ENCODE data around the gene PGGT1B. TPM values are rescaled to one million over a fixed set of nuclear protein-coding genes. Genes with fewer than 3 reads are reported as not detected.

Gene PGGT1B
- total and polyA plus RNA-seq, 9 donors, result 11.9 to 19.6 (median 15.7) TPM

- peak within 1 kb of the TSS; percentile 75 for H3K27ac ChIP-seq (ENCODE audit: low read length)
- H3K27me3 ChIP-seq (ENCODE audit: control insufficient read depth, insufficient read depth, low read length), result peaks cover 38% of the 10 kb centered on the region
Measured at GRCh38 chr5:115169487-115170133, 93.1 kb downstream of the PGGT1B start, which contains the start of gene TRIM36. TSS of gene TRIM36 (minus strand) at chr5:115169908. CDS start at chr5:115169634, 274 bp downstream.

GRCh38 chr5:115168829-115169486, 93.7 kb downstream of the PGGT1B start:
- WGBS (ENCODE audit: insufficient coverage), result under 1% methylated on average over 32 of the region's 41 CpGs
- peak; percentile 24 for DNase-seq
- Histone ChIP-seq H3K4me1 (ENCODE audit: control insufficient read depth, insufficient read depth, low read length) (peaks cover 13% of the 10 kb centered on the region), H3K27ac (ENCODE audit: low read length) (peak overlapping the region; percentile 75), H3K36me3 (ENCODE audit: control insufficient read depth, insufficient read depth, low read length) (no peaks in the 10 kb centered on the region), H3K9me3 (replicated peaks; ENCODE audit: control insufficient read depth, low read depth, low read length) (no peaks in the 10 kb centered on the region), H3K27me3 (ENCODE audit: control insufficient read depth, insufficient read depth, low read length) (peaks cover 38% of the 10 kb centered on the region), H3K4me3 (ENCODE audit: low read length) (peak overlapping the region; percentile 81)

More at GRCh38 chr5:115169487-115170133, 93.1 kb downstream of the PGGT1B start, which contains the start of gene TRIM36:
- peak; percentile 88 for DNase-seq
- Histone ChIP-seq H3K9me3 (replicated peaks; ENCODE audit: control insufficient read depth, low read depth, low read length) (no peaks in the 10 kb centered on the region), H3K4me3 (ENCODE audit: low read length) (peak within 1 kb of the TSS; percentile 81), H3K36me3 (ENCODE audit: control insufficient read depth, insufficient read depth, low read length) (no peaks in the 10 kb centered on the region), H3K4me1 (ENCODE audit: control insufficient read depth, insufficient read depth, low read length) (peaks cover 13% of the 10 kb centered on the region)
- WGBS (ENCODE audit: insufficient coverage), result under 1% methylated on average over 52 of the region's 68 CpGs

DNA sequence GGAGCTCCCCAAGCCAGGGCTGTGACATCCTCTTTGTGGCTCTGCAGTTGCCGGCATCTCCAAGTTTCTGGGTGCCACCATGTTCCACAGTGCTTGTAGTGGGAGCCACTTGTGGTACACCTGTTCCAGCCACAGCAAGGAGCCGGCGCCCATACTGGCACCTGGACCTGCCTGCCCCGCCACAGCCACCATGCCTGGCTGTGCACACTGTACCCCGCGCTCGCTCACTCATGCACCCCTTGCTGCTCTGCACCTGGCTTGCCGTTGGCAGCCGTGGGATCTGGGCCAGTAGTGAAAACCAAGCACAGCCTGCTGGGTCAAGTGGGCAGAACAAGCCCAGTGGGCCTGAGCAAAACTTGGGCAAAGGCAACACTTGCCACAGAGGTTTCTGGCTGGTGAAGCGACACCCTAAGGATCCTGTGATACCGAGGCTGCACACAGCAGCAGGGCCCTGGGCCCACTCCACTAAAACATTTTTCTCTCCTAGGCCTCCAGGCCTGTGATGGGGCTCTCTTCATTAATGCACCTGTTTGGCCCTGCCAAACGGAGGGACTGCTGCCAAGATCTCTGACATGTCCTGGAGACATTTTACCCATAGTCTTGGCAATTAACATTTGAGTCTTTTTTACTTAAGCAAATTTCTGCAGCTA, 95.8 kb downstream of the PGGT1B start:
- Histone ChIP-seq H3K27me3 (ENCODE audit: control insufficient read depth, insufficient read depth, low read length) (peaks cover 29% of the 10 kb centered on the region), H3K27ac (ENCODE audit: low read length) (no peak overlapping the region), H3K4me3 (ENCODE audit: low read length) (no peak overlapping the region), H3K9me3 (replicated peaks; ENCODE audit: control insufficient read depth, low read depth, low read length) (no peaks in the 10 kb centered on the region), H3K4me1 (ENCODE audit: control insufficient read depth, insufficient read depth, low read length) (peaks cover 13% of the 10 kb centered on the region), H3K36me3 (ENCODE audit: control insufficient read depth, insufficient read depth, low read length) (no peaks in the 10 kb centered on the region)
- DNase-seq, result no peak
- WGBS (ENCODE audit: insufficient coverage), result 94% methylated on average over 12 of the region's 12 CpGs

DNA sequence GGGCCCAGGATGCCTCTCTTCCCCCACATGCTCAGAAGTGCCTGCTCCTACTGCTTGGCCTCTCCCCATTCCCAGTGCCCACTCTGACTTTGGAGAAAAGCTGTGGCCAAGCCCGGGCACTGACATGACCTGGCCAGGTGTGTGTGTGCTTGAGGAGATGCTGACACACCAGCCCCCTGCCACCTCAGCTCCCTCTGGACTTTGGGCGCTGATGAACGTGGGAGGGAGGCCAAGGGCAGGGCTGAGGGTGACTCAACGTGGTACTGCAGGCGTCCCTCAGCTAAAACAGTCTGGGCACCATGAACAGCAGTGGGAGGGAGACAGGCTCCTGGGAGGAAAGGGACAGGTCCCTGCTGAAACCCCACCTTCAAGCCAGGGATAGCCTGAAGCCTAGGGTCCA, 96.9 kb downstream of the PGGT1B start:
- H3K27me3 ChIP-seq (ENCODE audit: control insufficient read depth, insufficient read depth, low read length), result peaks cover 24% of the 10 kb centered on the region

GRCh38 chr5:115160975-115161475, 101.7 kb downstream of the PGGT1B start:
- Histone ChIP-seq H3K36me3 (ENCODE audit: control insufficient read depth, insufficient read depth, low read length) (no peaks in the 10 kb centered on the region), H3K9me3 (replicated peaks; ENCODE audit: control insufficient read depth, low read depth, low read length) (no peaks in the 10 kb centered on the region), H3K4me3 (ENCODE audit: low read length) (no peak overlapping the region), H3K27ac (ENCODE audit: low read length) (no peak overlapping the region), H3K4me1 (ENCODE audit: control insufficient read depth, insufficient read depth, low read length) (no peaks in the 10 kb centered on the region), H3K27me3 (ENCODE audit: control insufficient read depth, insufficient read depth, low read length) (no peaks in the 10 kb centered on the region)
- DNase-seq, result no peak
- no CpG with 5 or more reads among the region's 3 CpGs for WGBS (ENCODE audit: insufficient coverage)

More for the DNA sequence above, 96.9 kb downstream of the PGGT1B start:
- WGBS (ENCODE audit: insufficient coverage), result 69% methylated on average over 4 of the region's 5 CpGs
- peaks cover 13% of the 10 kb centered on the region for H3K4me1 ChIP-seq (ENCODE audit: control insufficient read depth, insufficient read depth, low read length)
- DNase-seq, result no peak
- no peak overlapping the region for H3K4me3 ChIP-seq (ENCODE audit: low read length)
- H3K27ac ChIP-seq (ENCODE audit: low read length), result no peak overlapping the region
- H3K9me3 ChIP-seq (replicated peaks; ENCODE audit: control insufficient read depth, low read depth, low read length), result no peaks in the 10 kb centered on the region
- no peaks in the 10 kb centered on the region for H3K36me3 ChIP-seq (ENCODE audit: control insufficient read depth, insufficient read depth, low read length)

Other genes starting within 250 kb of the PGGT1B start
- 2.0 TPM for gene TRIM36, start 93.0 kb downstream of the PGGT1B start, total RNA-seq
- 1 to 10 TPM; 1.8 to 3.4 (median 2.8) TPM for gene TRIM36, start 93.0 kb downstream of the PGGT1B start, polyA plus RNA-seq (ENCODE audit: insufficient read depth in 1 of 8, insufficient read length in 8 of 8, low replicate concordance in 1 of 8)
- gene CCDC112, start 33.8 kb upstream of the PGGT1B start, total RNA-seq, result 8.0 TPM
- gene CCDC112, start 33.8 kb upstream of the PGGT1B start, polyA plus RNA-seq (ENCODE audit: insufficient read depth in 1 of 8, insufficient read length in 8 of 8, low replicate concordance in 1 of 8), result 10 to 100 TPM in 5 of 8 donors, 1 to 10 TPM in 3; 8.6 to 11.5 (median 10.3) TPM